Heart left ventricle (tissue), 16 donors: Measurements from ENCODE around the gene DENND4C. TPM values are rescaled to one million over a fixed set of nuclear protein-coding genes. Genes with fewer than 3 reads are reported as not detected.

Source experiments
- ATAC-seq, 4 donors: fragments of 200-7000 bp; cut with Tn5 transposase; one replicate each; pipeline ENCODE4 v1.9.1; 2020 to 2022; ENCODE audit warnings: moderate library complexity in 4 of 4, mild to moderate bottlenecking in 3 of 4, moderate number of reproducible peaks in 1 of 4
- DNase-seq, 5 donors: peaks; one replicate each; pipeline ENCODE4 v3.0.0-alpha.2; 2020
- H3K27ac ChIP-seq, 12 donors: fragments of 200-600 bp; sonication (generic) in 4 of 12; one replicate each; pipeline versions ENCODE4 v1.5.0 to v1.8.0; 2016 to 2022; ENCODE audit warnings: mild to moderate bottlenecking in 2 of 12
- H3K27me3 ChIP-seq, 9 donors: fragments of 200-600 bp; sonication (generic) in 2 of 9; one replicate each; pipeline versions ENCODE4 v1.5.1 to v1.8.0; 2016 to 2022; ENCODE audit warnings: mild to moderate bottlenecking in 3 of 9
- H3K36me3 ChIP-seq, 9 donors: fragments of 200-600 bp; sonication (generic) in 2 of 9; one replicate each; pipeline versions ENCODE4 v1.5.0 to v1.8.0; 2018 to 2022; ENCODE audit warnings: mild to moderate bottlenecking in 2 of 9
- H3K4me1 ChIP-seq, 12 donors: fragments of 200-600 bp; sonication (generic) in 4 of 12; one replicate each; pipeline versions ENCODE4 v1.5.0 to v1.8.0; 2016 to 2022; ENCODE audit warnings: mild to moderate bottlenecking in 3 of 12
- H3K4me3 ChIP-seq, 12 donors: fragments of 200-600 bp; sonication (generic) in 4 of 12; one replicate each; pipeline versions ENCODE4 v1.5.0 to v1.8.0; 2017 to 2022; ENCODE audit warnings: mild to moderate bottlenecking in 9 of 12, moderate library complexity in 4 of 12
- H3K9me3 ChIP-seq, 12 donors: fragments of 200-600 bp; sonication (generic) in 4 of 12; one replicate each; pipeline versions ENCODE4 v1.5.0 to v1.8.0; 2016 to 2022; ENCODE audit warnings: mild to moderate bottlenecking in 1 of 12
- CTCF ChIP-seq, 12 donors: fragments of 200-600 bp; sonication (generic) in 4 of 12; IDR thresholded peaks; one replicate each; pipeline versions ENCODE4 v1.5.0 to v1.8.0; 2018 to 2022; ENCODE audit warnings: antibody characterized with exemption in 12 of 12, mild to moderate bottlenecking in 5 of 12
- POLR2A ChIP-seq, 2 donors: fragments of 450-650 bp; IDR thresholded peaks; one replicate each; pipeline ENCODE4 v1.6.1; 2017; ENCODE audit warnings: antibody characterized with exemption in 2 of 2, mild to moderate bottlenecking in 2 of 2, moderate library complexity in 2 of 2
- WGBS, 4 donors: extraction: QIAGEN DNeasy Blood & Tissue Kit in 2 of 4; methylation state at CpG; one replicate each; pipeline versions ENCODE4 v1.1.5 to v1.1.7; 2013 to 2018; 5-methylcytosine and 5-hydroxymethylcytosine counted together
- intact Hi-C, 10 donors: fragments of 100-400 bp; cut with DNase I; formaldehyde crosslinking; loops; one replicate each; pipeline versions ENCODE4 v1.11.1 to v1.14.2; 2022
- polyA plus RNA-seq, 2 donors: library from polyadenylated mRNA; stranded (reverse); fragments of 200-250 nt; gene quantifications; one replicate each; pipeline ENCODE4 v1.2.3, GENCODE V29; 2013
- total RNA-seq, 9 donors: library from RNA; depleted of rRNA in 2 of 9; stranded (reverse); fragments of >200 nt in 2 of 9; fragmentation: NEBNext Ultra II Directional in 3 of 9; extraction: Animal tissue kit (Norgen Biotek cat#: 25700) in 3 of 9; gene quantifications; one replicate each; pipeline versions ENCODE4 v1.1.0 to v1.2.4, GENCODE V29; 2016 to 2023
- donor health status: ischemic (EF 13 %, LVEDD 7.1; RV severe dilation, severe dysfunction).
- donor health status: healthy with polysubstance abuse.
- donor health status: DM: no; HTN: yes; CAD: no.
- donor health status: DM: no; HTN: no; CAD: no.
- donor health status: ischemic (EF 25% LVEDD 6.9; RV normal size, moderate dysfunction).
- donor health status: ischemic (EF 25% LVEDD 5.7; RV mildly dilated, moderate dysfunction).
- donor health status: healthy.
- donor health status: DM: yes; HTN: yes; CAD: no.
- donor health status: ischemic (EF 35%, LVEDD 5.7; RV mildly dilated, moderate dysfunction).
- donor health status: nonischemic (EF 11% LVEDD 7.7; RV severe dilation, severe dysfunction).
- donor health status: DM: yes; HTN: yes; CAD: no.
- donor health status: PGD.
- donor health status: ischemic (EF 29% LVEDD 5.4; RV normal size, mild dysfunction).
- donor health status: nonischemic (EF 23%, LVEDD 6.1; RV moderate dilation, normal function).

Gene DENND4C
- total and polyA plus RNA-seq, 11 donors = 5.4 to 36.9 (median 22.8) TPM

GRCh38 chr9:19290103-19290502 lies 59.6 kb downstream of the DENND4C start:
- ATAC-seq (no peak), DNase-seq (no peak)
- no peak overlapping the region for H3K27ac ChIP-seq
- peaks cover 0 to 32% (median 13%) of the 10 kb centered on the region in 12 donors for H3K4me1 ChIP-seq
- peaks cover 2 to 65% (median 50%) of the 10 kb centered on the region in 9 donors for H3K36me3 ChIP-seq
- no peak overlapping the region for H3K4me3 ChIP-seq
- TF ChIP-seq CTCF (IDR thresholded peaks at IDR 0.05) = no peak
- no peak for TF ChIP-seq POLR2A (IDR thresholded peaks at IDR 0.05)
- H3K27me3 ChIP-seq = no peaks in the 10 kb centered on the region
- intact Hi-C loops = loop anchor here in 3 of 10 donors (10.0 kb wide), 2 partner anchors 55 to 85 kb away; partner anchors contain the start of gene DENND4C (in 2 of the 3)
- H3K9me3 ChIP-seq = no peaks in the 10 kb centered on the region

GRCh38 chr9:19294219-19294618 lies 63.7 kb downstream of the DENND4C start:
- 48 to 61% (median 55%) methylated on average over 4 of the region's 4 CpGs for WGBS, 4 donors
- Histone ChIP-seq H3K4me3 (no peak overlapping the region), H3K9me3 (no peaks in the 10 kb centered on the region), H3K27ac (peak overlapping the region in 1 of 12 donors; percentile 4), H3K27me3 (no peaks in the 10 kb centered on the region), H3K4me1 (peaks cover 0 to 7% (median 0%) of the 10 kb centered on the region in 12 donors), H3K36me3 (peaks cover 2 to 88% (median 60%) of the 10 kb centered on the region in 9 donors)
- intact Hi-C loops = loop anchor here in 3 of 10 donors (10.0 kb wide), 2 partner anchors 59 to 81 kb away; partner anchors contain the start of gene DENND4C (in 2 of the 3)
- ATAC-seq = peak; percentile 61 to 68 (median 64)
- DNase-seq = no peak
- TF ChIP-seq CTCF (IDR thresholded peaks at IDR 0.05) = no peak
- no peak for TF ChIP-seq POLR2A (IDR thresholded peaks at IDR 0.05)

GRCh38 chr9:19298436-19299000 lies 68.0 kb downstream of the DENND4C start:
- H3K27ac ChIP-seq = no peak overlapping the region
- TF ChIP-seq CTCF (IDR thresholded peaks at IDR 0.05) (no peak), POLR2A (IDR thresholded peaks at IDR 0.05) (no peak)

GRCh38 chr9:19303216-19303615 lies 72.7 kb downstream of the DENND4C start:
- H3K4me3 ChIP-seq = no peak overlapping the region
- ATAC-seq (no peak), DNase-seq (no peak)
- no peaks in the 10 kb centered on the region for H3K27me3 ChIP-seq
- no peaks in the 10 kb centered on the region for H3K9me3 ChIP-seq
- no peaks in the 10 kb centered on the region for H3K4me1 ChIP-seq
- H3K36me3 ChIP-seq = peaks cover 0 to 93% (median 82%) of the 10 kb centered on the region in 9 donors
- no peak for TF ChIP-seq CTCF (IDR thresholded peaks at IDR 0.05)
- no peak for TF ChIP-seq POLR2A (IDR thresholded peaks at IDR 0.05)
- 90 to 100% (median 98%) methylated on average over 1 of the region's 1 CpG for WGBS, 4 donors
- H3K27ac ChIP-seq = no peak overlapping the region
- intact Hi-C loops = loop anchor here in 2 of 10 donors (10.0 kb wide), 2 partner anchors 58 to 72 kb away; no protein-coding TSS in a partner anchor

More at GRCh38 chr9:19298436-19299000, 68.0 kb downstream of the DENND4C start:
- intact Hi-C loops = loop anchor here in 3 of 10 donors (10.0 kb wide), 2 partner anchors 64 to 76 kb away; partner anchors contain the start of gene DENND4C (in 2 of the 3)
- peaks cover 0 to 92% (median 71%) of the 10 kb centered on the region in 9 donors for H3K36me3 ChIP-seq
- H3K9me3 ChIP-seq = no peaks in the 10 kb centered on the region
- no peak for DNase-seq
- peaks cover 0 to 7% (median 0%) of the 10 kb centered on the region in 12 donors for H3K4me1 ChIP-seq
- H3K4me3 ChIP-seq = no peak overlapping the region
- no peaks in the 10 kb centered on the region for H3K27me3 ChIP-seq
- 92 to 98% (median 93%) methylated on average over 2 of the region's 2 CpGs for WGBS, 4 donors
- no peak for ATAC-seq
